Measurements from ENCODE around the gene LCK.
A peak's percentile ranks its signal among the peaks of the same experiment; 100 is the strongest.
"Not testable (repeated sequence)": the region's sequence is repeated elsewhere in the genome, so short reads cannot be mapped to it uniquely, and the experiment has no call there.

LCK gene

DNA sequence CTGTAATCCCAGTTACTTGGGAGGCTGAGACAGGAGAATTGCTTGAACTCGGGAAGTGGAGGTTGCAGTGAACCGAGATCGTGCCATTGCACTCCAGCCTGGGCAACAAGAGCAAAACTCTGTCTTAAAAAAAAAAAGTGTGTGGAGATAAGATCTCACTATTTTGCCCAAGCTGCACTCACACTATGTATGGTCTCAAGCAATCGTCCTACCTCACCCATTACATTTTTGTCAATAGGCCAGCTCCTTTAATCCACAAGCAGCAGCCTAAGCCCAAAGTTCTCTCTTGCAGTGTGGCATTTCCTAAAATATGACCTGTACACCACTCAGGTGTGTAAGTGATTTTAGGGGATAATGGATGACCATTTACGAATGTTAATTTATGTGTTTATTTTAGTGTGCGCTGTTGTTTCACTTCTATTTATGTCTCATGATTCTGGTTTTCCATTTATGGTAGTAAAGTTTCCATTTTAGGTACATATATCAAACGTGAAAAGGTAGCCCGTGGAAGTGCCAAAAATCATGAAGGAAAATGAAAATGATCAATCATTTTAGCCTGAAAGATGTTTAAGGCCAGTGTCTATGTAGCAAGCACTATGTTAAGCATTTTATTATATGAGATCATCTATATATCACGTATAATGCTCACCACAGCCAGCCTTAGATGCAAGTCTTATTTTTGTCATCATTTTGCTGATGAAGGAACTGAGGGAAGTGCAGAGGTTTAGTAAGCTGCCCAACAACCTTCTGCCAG lies 5.6 kb downstream of the LCK start:
- Histone ChIP-seq H3K4me1 (ENCODE audit: control extremely low read depth in 1 of 4, control insufficient read depth in 4 of 4, insufficient read depth in 4 of 4, low read length in 3 of 4) (peaks cover 0 to 22% (median 16%) of the 10 kb centered on the region in 4 experiments), H3K36me3 (ENCODE audit: control insufficient read depth in 4 of 4, insufficient read depth in 4 of 4, low read length in 3 of 4) (no peaks in the 10 kb centered on the region), H3K4me3 (ENCODE audit: control insufficient read depth in 1 of 7, extremely low read depth in 1 of 7, insufficient read depth in 4 of 7, low read depth in 2 of 7, low read length in 6 of 7) (no peak overlapping the region), H3K27me3 (replicated peaks in 2 of 5; ENCODE audit: control insufficient read depth in 4 of 5, insufficient read depth in 5 of 5, low read length in 4 of 5) (no peaks in the 10 kb centered on the region), H3K27ac (ENCODE audit: insufficient read depth in 1 of 2, low read depth in 1 of 2, low read length in 2 of 2, poor library complexity in 1 of 2, severe bottlenecking in 2 of 2) (no peak overlapping the region), H3K9me3 (ENCODE audit: control extremely low read depth in 1 of 5, control insufficient read depth in 4 of 5, insufficient read depth in 2 of 5, low read depth in 1 of 5, low read length in 4 of 5) (no peaks in the 10 kb centered on the region)
- POLR2A ChIA-PET, result no interaction called here
- no peak for DNase-seq
- 91% methylated on average over 4 of the region's 9 CpGs for WGBS (ENCODE audit: insufficient coverage)
- CTCF ChIA-PET, result interaction anchor here (0.6 to 3.2 kb wide), 4 partner anchors 9 to 559 kb away, joined by 4 to 16 read pairs (median 5); partner anchors contain the start of gene FAM167B

DNA sequence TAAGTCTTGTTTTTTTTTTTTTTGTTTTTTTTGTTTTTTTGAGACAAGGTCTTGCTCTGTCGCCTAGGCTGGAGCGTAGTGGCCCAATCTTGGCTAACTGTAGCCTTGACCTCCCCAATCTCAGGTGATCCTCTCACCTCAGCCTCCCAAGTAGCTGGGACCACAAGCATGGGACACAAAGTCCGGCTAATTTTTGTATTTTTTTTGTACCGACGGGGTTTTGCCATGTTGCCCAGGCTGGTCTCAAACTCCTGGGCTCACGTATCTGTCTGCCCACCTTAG lies 6.1 kb downstream of the LCK start:
- POLR2A ChIA-PET, result no interaction called here
- Histone ChIP-seq H3K4me3 (ENCODE audit: control insufficient read depth in 1 of 7, extremely low read depth in 1 of 7, insufficient read depth in 4 of 7, low read depth in 2 of 7, low read length in 6 of 7) (no peak overlapping the region), H3K27me3 (replicated peaks in 2 of 5; ENCODE audit: control insufficient read depth in 4 of 5, insufficient read depth in 5 of 5, low read length in 4 of 5) (no peaks in the 10 kb centered on the region), H3K9me3 (ENCODE audit: control extremely low read depth in 1 of 5, control insufficient read depth in 4 of 5, insufficient read depth in 2 of 5, low read depth in 1 of 5, low read length in 4 of 5) (no peaks in the 10 kb centered on the region), H3K4me1 (ENCODE audit: control extremely low read depth in 1 of 4, control insufficient read depth in 4 of 4, insufficient read depth in 4 of 4, low read length in 3 of 4) (peaks cover 0 to 16% (median 11%) of the 10 kb centered on the region in 4 experiments), H3K27ac (ENCODE audit: insufficient read depth in 1 of 2, low read depth in 1 of 2, low read length in 2 of 2, poor library complexity in 1 of 2, severe bottlenecking in 2 of 2) (no peak overlapping the region), H3K36me3 (ENCODE audit: control insufficient read depth in 4 of 4, insufficient read depth in 4 of 4, low read length in 3 of 4) (no peaks in the 10 kb centered on the region)
- WGBS (ENCODE audit: insufficient coverage), result 100% methylated on average over 5 of the region's 6 CpGs
- DNase-seq, result no peak
- CTCF ChIA-PET, result interaction anchor here (3.2 kb wide), 1 partner anchor 9 kb away, joined by 16 read pairs; the partner anchor contains the start of gene FAM167B

- H3K4me3 ChIP-seq (ENCODE audit: control insufficient read depth in 1 of 7, extremely low read depth in 1 of 7, insufficient read depth in 4 of 7, low read depth in 2 of 7, low read length in 6 of 7); H3K27ac ChIP-seq (ENCODE audit: insufficient read depth in 1 of 2, low read depth in 1 of 2, low read length in 2 of 2, poor library complexity in 1 of 2, severe bottlenecking in 2 of 2); DNase-seq; POLR2A ChIA-PET; H3K9me3 ChIP-seq (ENCODE audit: control extremely low read depth in 1 of 5, control insufficient read depth in 4 of 5, insufficient read depth in 2 of 5, low read depth in 1 of 5, low read length in 4 of 5); H3K4me1 ChIP-seq (ENCODE audit: control extremely low read depth in 1 of 4, control insufficient read depth in 4 of 4, insufficient read depth in 4 of 4, low read length in 3 of 4); H3K36me3 ChIP-seq (ENCODE audit: control insufficient read depth in 4 of 4, insufficient read depth in 4 of 4, low read length in 3 of 4); H3K27me3 ChIP-seq (replicated peaks in 2 of 5; ENCODE audit: control insufficient read depth in 4 of 5, insufficient read depth in 5 of 5, low read length in 4 of 5): not testable (repeated sequence)
- 100% methylated on average over 2 of the region's 4 CpGs for WGBS (ENCODE audit: insufficient coverage)
- CTCF ChIA-PET, result interaction anchor here (1.4 kb wide), 1 partner anchor 10 kb away, joined by 4 read pairs; no protein-coding TSS in a partner anchor
Observed at GRCh38 chr1:32263236-32263593, 12.2 kb downstream of the LCK start.

DNA sequence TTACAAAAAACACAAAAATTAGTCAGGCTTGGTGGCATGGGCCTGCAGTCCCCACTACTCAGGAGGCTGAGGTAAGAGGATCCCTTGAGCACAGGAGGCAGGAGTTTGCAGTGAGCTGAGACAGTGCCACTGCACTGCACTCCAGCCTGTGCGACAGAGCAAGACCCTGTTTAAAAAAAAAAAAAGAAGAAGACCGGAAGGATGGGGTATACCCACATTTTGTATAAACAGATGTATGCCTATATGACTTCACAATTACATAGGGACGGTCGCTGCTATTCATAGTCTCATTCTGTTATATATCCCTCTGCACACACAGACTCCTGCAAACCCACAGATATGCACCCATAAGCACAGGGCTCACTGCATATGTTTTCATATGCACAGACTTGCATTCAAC lies 12.7 kb downstream of the LCK start:
- no peak for DNase-seq
- no peak overlapping the region for H3K4me3 ChIP-seq (ENCODE audit: control insufficient read depth in 1 of 7, extremely low read depth in 1 of 7, insufficient read depth in 4 of 7, low read depth in 2 of 7, low read length in 6 of 7)
- H3K9me3 ChIP-seq (ENCODE audit: control extremely low read depth in 1 of 5, control insufficient read depth in 4 of 5, insufficient read depth in 2 of 5, low read depth in 1 of 5, low read length in 4 of 5), result no peaks in the 10 kb centered on the region
- ChIA-PET POLR2A (no interaction called here), CTCF (no interaction called here)
- peaks cover 0 to 4% (median 0%) of the 10 kb centered on the region in 4 experiments for H3K4me1 ChIP-seq (ENCODE audit: control extremely low read depth in 1 of 4, control insufficient read depth in 4 of 4, insufficient read depth in 4 of 4, low read length in 3 of 4)
- no peaks in the 10 kb centered on the region for H3K27me3 ChIP-seq (replicated peaks in 2 of 5; ENCODE audit: control insufficient read depth in 4 of 5, insufficient read depth in 5 of 5, low read length in 4 of 5)
- H3K36me3 ChIP-seq (ENCODE audit: control insufficient read depth in 4 of 4, insufficient read depth in 4 of 4, low read length in 3 of 4), result no peaks in the 10 kb centered on the region
- WGBS (ENCODE audit: insufficient coverage), result 100% methylated on average over 3 of the region's 4 CpGs
- no peak overlapping the region for H3K27ac ChIP-seq (ENCODE audit: insufficient read depth in 1 of 2, low read depth in 1 of 2, low read length in 2 of 2, poor library complexity in 1 of 2, severe bottlenecking in 2 of 2)

GRCh38 chr1:32265846-32266245 lies 14.8 kb downstream of the LCK start:
- peaks cover 0 to 4% (median 0%) of the 10 kb centered on the region in 4 experiments for H3K4me1 ChIP-seq (ENCODE audit: control extremely low read depth in 1 of 4, control insufficient read depth in 4 of 4, insufficient read depth in 4 of 4, low read length in 3 of 4)
- no peaks in the 10 kb centered on the region for H3K36me3 ChIP-seq (ENCODE audit: control insufficient read depth in 4 of 4, insufficient read depth in 4 of 4, low read length in 3 of 4)
- 100% methylated on average over 6 of the region's 9 CpGs for WGBS (ENCODE audit: insufficient coverage)
- H3K4me3 ChIP-seq (ENCODE audit: control insufficient read depth in 1 of 7, extremely low read depth in 1 of 7, insufficient read depth in 4 of 7, low read depth in 2 of 7, low read length in 6 of 7), result no peak overlapping the region
- ChIA-PET CTCF (interaction anchor here (1.1 to 1.2 kb wide), 2 partner anchors 10 to 16 kb away, joined by 3 to 5 read pairs; no protein-coding TSS in a partner anchor), POLR2A (no interaction called here)
- H3K27me3 ChIP-seq (replicated peaks in 2 of 5; ENCODE audit: control insufficient read depth in 4 of 5, insufficient read depth in 5 of 5, low read length in 4 of 5), result no peaks in the 10 kb centered on the region
- H3K9me3 ChIP-seq (ENCODE audit: control extremely low read depth in 1 of 5, control insufficient read depth in 4 of 5, insufficient read depth in 2 of 5, low read depth in 1 of 5, low read length in 4 of 5), result no peaks in the 10 kb centered on the region
- no peak for DNase-seq
- H3K27ac ChIP-seq (ENCODE audit: insufficient read depth in 1 of 2, low read depth in 1 of 2, low read length in 2 of 2, poor library complexity in 1 of 2, severe bottlenecking in 2 of 2), result no peak overlapping the region

GRCh38 chr1:32266921-32267591 lies 16.0 kb downstream of the LCK start:
- DNase-seq, result peak in 2 of 3 donors; percentile 8 to 20
- no peak overlapping the region for H3K27ac ChIP-seq (ENCODE audit: insufficient read depth in 1 of 2, low read depth in 1 of 2, low read length in 2 of 2, poor library complexity in 1 of 2, severe bottlenecking in 2 of 2)
- no peak overlapping the region for H3K4me3 ChIP-seq (ENCODE audit: control insufficient read depth in 1 of 7, extremely low read depth in 1 of 7, insufficient read depth in 4 of 7, low read depth in 2 of 7, low read length in 6 of 7)
- no peaks in the 10 kb centered on the region for H3K9me3 ChIP-seq (ENCODE audit: control extremely low read depth in 1 of 5, control insufficient read depth in 4 of 5, insufficient read depth in 2 of 5, low read depth in 1 of 5, low read length in 4 of 5)
- H3K27me3 ChIP-seq (replicated peaks in 2 of 5; ENCODE audit: control insufficient read depth in 4 of 5, insufficient read depth in 5 of 5, low read length in 4 of 5), result no peaks in the 10 kb centered on the region
- 81% methylated on average over 6 of the region's 7 CpGs for WGBS (ENCODE audit: insufficient coverage)
- peaks cover 0 to 4% (median 0%) of the 10 kb centered on the region in 4 experiments for H3K4me1 ChIP-seq (ENCODE audit: control extremely low read depth in 1 of 4, control insufficient read depth in 4 of 4, insufficient read depth in 4 of 4, low read length in 3 of 4)
- CTCF ChIA-PET, result no interaction called here
- H3K36me3 ChIP-seq (ENCODE audit: control insufficient read depth in 4 of 4, insufficient read depth in 4 of 4, low read length in 3 of 4), result no peaks in the 10 kb centered on the region
- POLR2A ChIA-PET, result no interaction called here

GRCh38 chr1:32269744-32270143 lies 18.7 kb downstream of the LCK start:
- no peaks in the 10 kb centered on the region for H3K36me3 ChIP-seq (ENCODE audit: control insufficient read depth in 4 of 4, insufficient read depth in 4 of 4, low read length in 3 of 4)
- H3K9me3 ChIP-seq (ENCODE audit: control extremely low read depth in 1 of 5, control insufficient read depth in 4 of 5, insufficient read depth in 2 of 5, low read depth in 1 of 5, low read length in 4 of 5), result no peaks in the 10 kb centered on the region
- peaks cover 4 to 22% (median 12%) of the 10 kb centered on the region in 4 experiments for H3K4me1 ChIP-seq (ENCODE audit: control extremely low read depth in 1 of 4, control insufficient read depth in 4 of 4, insufficient read depth in 4 of 4, low read length in 3 of 4)
- H3K27ac ChIP-seq (ENCODE audit: insufficient read depth in 1 of 2, low read depth in 1 of 2, low read length in 2 of 2, poor library complexity in 1 of 2, severe bottlenecking in 2 of 2), result no peak overlapping the region
- ChIA-PET POLR2A (no interaction called here), CTCF (interaction anchor here (1.0 kb wide), 1 partner anchor 9 kb away, joined by 3 read pairs; no protein-coding TSS in a partner anchor)
- DNase-seq, result no peak
- H3K4me3 ChIP-seq (ENCODE audit: control insufficient read depth in 1 of 7, extremely low read depth in 1 of 7, insufficient read depth in 4 of 7, low read depth in 2 of 7, low read length in 6 of 7), result no peak overlapping the region
- peaks cover 0 to 2% (median 0%) of the 10 kb centered on the region in 5 experiments for H3K27me3 ChIP-seq (replicated peaks in 2 of 5; ENCODE audit: control insufficient read depth in 4 of 5, insufficient read depth in 5 of 5, low read length in 4 of 5)

Measured in common myeloid progenitor, CD34-positive (primary cell).